SJCRH30 (cell line): Measurements from ENCODE around the gene TMEM45A. TPM values are rescaled to one million over a fixed set of nuclear protein-coding genes. Genes with fewer than 3 reads are reported as not detected.

ENCODE experiments used
- DNase-seq, 2 experiments: peaks; one replicate each; pipeline ENCODE4 v3.0.0-alpha.2; 2015 to 2020
- H3K27ac ChIP-seq: fragments of 250-450 bp; sonication (Bioruptor Pico); 2 replicates; pipeline ENCODE4 v1.5.1; 2020; ENCODE audit warnings: mild to moderate bottlenecking, moderate library complexity
- H3K27me3 ChIP-seq: fragments of 250-450 bp; sonication (Bioruptor Pico); 2 replicates; pipeline ENCODE4 v1.5.1; 2020; ENCODE audit warnings: mild to moderate bottlenecking, moderate library complexity
- H3K36me3 ChIP-seq: fragments of 250-450 bp; sonication (Bioruptor Pico); 2 replicates; pipeline ENCODE4 v1.5.1; 2020; ENCODE audit warnings: mild to moderate bottlenecking, moderate library complexity
- H3K4me1 ChIP-seq: fragments of 250-450 bp; sonication (Bioruptor Pico); 2 replicates; pipeline ENCODE4 v1.5.1; 2020; ENCODE audit warnings: mild to moderate bottlenecking, moderate library complexity
- H3K4me3 ChIP-seq: fragments of 250-450 bp; sonication (Bioruptor Pico); 2 replicates; pipeline ENCODE4 v1.5.1; 2020; ENCODE audit warnings: mild to moderate bottlenecking, moderate library complexity
- H3K9me3 ChIP-seq: fragments of 250-450 bp; sonication (Bioruptor Pico); replicated peaks from 2 replicates; pipeline ENCODE4 v1.5.1; 2020; ENCODE audit warnings: mild to moderate bottlenecking, moderate library complexity
- total RNA-seq: library from RNA; depleted of rRNA; stranded (reverse); fragments of >200 nt; shearing (Covaris generic); gene quantifications from 2 replicates; pipeline ENCODE4 v1.2.3, GENCODE V29; 2014

Gene TMEM45A
- total RNA-seq, 1 experiment from 2014 or later: 30.2 TPM

- no peaks in the 10 kb centered on the region for H3K36me3 ChIP-seq
- no peaks in the 10 kb centered on the region for H3K4me1 ChIP-seq
- no peak for DNase-seq
- H3K9me3 ChIP-seq: peaks cover 2% of the 10 kb centered on the region; the same call in 1 of the 2 replicates
- no peak overlapping the region for H3K27ac ChIP-seq
- H3K27me3 ChIP-seq: no peaks in the 10 kb centered on the region
- H3K4me3 ChIP-seq: no peak overlapping the region
Measured at GRCh38 chr3:100588251-100588650, 95.8 kb downstream of the TMEM45A start.

DNA sequence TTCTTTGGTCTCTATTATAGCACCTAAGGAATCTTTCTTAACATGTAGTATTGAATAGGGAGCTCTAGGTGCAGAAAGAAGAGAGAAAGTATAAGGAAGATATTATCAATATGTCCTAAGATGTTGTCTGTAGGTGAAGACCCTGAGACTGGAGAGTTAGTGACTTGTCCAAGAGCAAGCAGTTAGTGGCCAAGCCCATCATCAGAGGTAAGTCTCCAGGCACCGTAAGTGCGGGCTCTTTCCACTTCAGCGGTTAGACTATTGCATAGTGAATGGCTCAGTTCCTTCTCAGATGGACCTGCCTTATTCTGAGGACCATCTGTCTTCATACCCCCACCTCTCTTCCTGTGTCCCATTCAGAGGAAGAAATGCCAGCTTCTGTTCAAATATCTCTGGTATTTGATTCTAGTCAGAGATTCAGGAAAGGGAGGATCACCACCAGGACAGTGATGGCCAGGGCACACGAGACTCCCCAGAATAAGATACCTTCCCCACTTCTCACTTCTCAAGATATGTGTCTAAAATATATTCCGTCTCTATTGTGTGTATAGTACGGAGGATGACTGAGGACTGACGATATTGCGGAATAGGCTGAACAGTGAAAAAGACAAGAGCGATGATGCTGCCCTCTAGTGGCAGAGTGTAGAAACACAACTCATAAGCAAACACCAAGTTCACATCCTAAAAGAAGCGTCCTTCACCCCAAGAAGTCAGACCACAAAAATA is 97.9 kb downstream of the TMEM45A start:
- DNase-seq: peak; percentile 62 to 92
- Histone ChIP-seq H3K4me3 (peak overlapping the region; percentile 39), H3K4me1 (no peaks in the 10 kb centered on the region), H3K9me3 (peaks cover 2% of the 10 kb centered on the region; the same call in 1 of the 2 replicates), H3K27ac (no peak overlapping the region), H3K36me3 (no peaks in the 10 kb centered on the region), H3K27me3 (no peaks in the 10 kb centered on the region)

DNA sequence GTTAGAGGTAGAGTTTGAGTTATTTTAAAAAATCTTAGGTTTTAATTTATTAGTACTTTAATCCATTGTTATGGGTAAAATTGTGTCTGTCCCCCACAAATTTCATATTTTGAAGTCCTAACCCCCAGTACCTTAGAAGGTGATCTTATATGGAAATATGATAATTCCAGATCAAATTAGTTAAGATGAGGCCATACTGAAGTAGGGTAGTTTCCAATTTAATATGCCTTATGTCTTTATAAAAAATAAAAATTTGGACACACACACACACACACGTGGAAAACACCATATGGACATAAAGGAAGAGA is 98.4 kb downstream of the TMEM45A start:
- Histone ChIP-seq H3K27me3 (no peaks in the 10 kb centered on the region), H3K9me3 (peaks cover 2% of the 10 kb centered on the region; the same call in 1 of the 2 replicates), H3K4me1 (no peaks in the 10 kb centered on the region), H3K27ac (no peak overlapping the region), H3K36me3 (no peaks in the 10 kb centered on the region), H3K4me3 (no peak overlapping the region)
- DNase-seq: no peak

- Histone ChIP-seq H3K36me3 (no peaks in the 10 kb centered on the region), H3K27ac (no peak overlapping the region), H3K9me3 (peaks cover 2% of the 10 kb centered on the region; the same call in 1 of the 2 replicates), H3K4me1 (no peaks in the 10 kb centered on the region), H3K27me3 (no peaks in the 10 kb centered on the region), H3K4me3 (no peak overlapping the region)
- DNase-seq: no peak
Measured at GRCh38 chr3:100591411-100591810, 99.0 kb downstream of the TMEM45A start.

DNA sequence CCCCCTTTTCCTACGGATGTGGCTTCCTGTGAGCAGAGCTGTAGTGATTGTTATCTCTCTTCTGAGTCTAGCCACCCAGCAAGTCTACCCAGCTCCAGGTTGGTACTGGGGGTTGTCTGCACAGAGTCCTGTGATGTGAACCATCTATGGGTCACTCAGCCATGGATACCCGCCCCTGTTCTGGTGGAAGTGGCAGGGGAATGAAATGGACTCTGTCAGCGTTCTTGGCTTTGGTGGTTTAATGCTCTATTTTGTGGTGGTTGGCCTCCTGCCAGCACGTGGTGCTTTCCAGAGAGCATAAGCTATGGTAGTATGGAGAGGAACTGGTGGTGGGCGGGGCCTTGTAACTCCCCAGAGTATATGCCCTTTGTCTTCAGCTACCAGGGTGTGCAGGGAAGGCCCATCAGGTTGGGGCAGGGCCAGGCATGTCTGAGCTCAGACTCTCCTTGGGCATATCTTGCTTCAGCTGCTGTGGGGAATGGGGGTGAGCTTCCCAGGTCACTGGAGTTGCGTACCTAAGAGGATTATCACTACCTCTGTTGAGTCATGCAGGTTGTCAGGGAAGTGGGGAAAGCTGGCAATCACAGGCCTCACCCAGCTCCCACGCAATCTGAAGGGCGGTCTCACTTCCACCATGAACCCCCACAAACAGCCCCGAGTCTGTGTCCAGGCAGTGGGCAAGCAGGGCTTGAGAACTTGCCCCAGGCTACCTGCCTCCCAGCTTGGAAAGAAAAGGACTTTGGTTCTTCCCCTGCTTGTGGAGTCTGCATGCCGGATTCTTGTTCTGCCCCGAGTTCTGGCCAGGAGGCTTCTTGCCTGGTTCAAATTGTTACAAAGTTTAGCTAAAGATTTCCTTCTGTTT is 108.0 kb downstream of the TMEM45A start:
- Histone ChIP-seq H3K27me3 (no peaks in the 10 kb centered on the region), H3K4me1 (peaks cover 19% of the 10 kb centered on the region), H3K9me3 (no peaks in the 10 kb centered on the region), H3K27ac (no peak overlapping the region), H3K4me3 (no peak overlapping the region), H3K36me3 (no peaks in the 10 kb centered on the region)
- peak; percentile 46 to 51 for DNase-seq

DNA sequence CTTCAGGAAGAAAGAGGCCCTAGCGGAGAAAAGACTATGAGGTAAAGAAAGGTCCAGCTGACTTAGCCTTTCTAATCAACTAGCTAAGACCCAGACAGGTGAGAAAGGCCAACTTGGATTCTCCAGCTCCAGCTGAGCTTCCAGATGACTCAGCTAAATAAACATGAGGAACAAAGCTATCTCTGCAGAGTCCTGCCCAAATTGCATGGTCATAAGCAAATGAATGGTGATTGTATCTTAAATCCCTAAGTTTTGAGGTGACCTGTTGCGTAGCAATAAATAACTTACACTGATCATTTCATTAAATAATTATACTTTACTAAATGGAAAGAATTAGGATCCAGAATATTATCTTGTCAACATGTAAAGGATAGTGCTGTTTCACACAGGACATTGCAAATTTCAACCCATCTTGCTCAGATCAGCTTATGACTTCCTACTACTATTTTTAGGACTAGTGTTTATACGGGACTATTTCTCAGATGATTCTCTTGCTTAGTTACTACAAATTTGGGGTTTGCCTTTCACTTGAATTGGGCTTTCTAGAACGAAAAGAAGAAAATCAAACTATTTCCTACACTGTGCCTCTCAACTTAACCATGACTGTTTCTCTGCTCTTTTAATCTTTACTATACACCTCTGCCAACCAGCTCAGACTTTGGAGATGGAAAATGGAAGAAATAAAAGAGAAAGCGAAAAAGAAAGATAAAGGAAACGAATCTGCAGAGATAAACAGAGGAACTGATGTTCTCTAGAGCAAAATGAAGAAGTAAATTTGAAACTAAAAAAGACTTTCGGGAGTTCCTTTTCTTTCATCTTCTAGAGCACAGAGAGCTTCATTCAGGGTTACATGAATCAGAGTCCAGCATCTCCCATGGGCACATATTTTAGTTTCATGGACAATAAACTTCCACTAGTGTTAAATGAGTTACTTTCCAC is 110.4 kb downstream of the TMEM45A start:
- no peak overlapping the region for H3K4me3 ChIP-seq
- no peaks in the 10 kb centered on the region for H3K9me3 ChIP-seq
- H3K36me3 ChIP-seq: no peaks in the 10 kb centered on the region
- H3K4me1 ChIP-seq: peaks cover 19% of the 10 kb centered on the region
- peak; percentile 9 to 43 for DNase-seq
- no peaks in the 10 kb centered on the region for H3K27me3 ChIP-seq
- no peak overlapping the region for H3K27ac ChIP-seq

- no peak overlapping the region for H3K27ac ChIP-seq
- no peaks in the 10 kb centered on the region for H3K36me3 ChIP-seq
- peaks cover 19% of the 10 kb centered on the region for H3K4me1 ChIP-seq
- H3K4me3 ChIP-seq: no peak overlapping the region
- peak; percentile 43 to 70 for DNase-seq
- H3K27me3 ChIP-seq: no peaks in the 10 kb centered on the region
- no peaks in the 10 kb centered on the region for H3K9me3 ChIP-seq
Measured at GRCh38 chr3:100603469-100603868, 111.0 kb downstream of the TMEM45A start.

GRCh38 chr3:100605358-100605757 is 112.9 kb downstream of the TMEM45A start:
- no peaks in the 10 kb centered on the region for H3K9me3 ChIP-seq
- no peaks in the 10 kb centered on the region for H3K27me3 ChIP-seq
- H3K4me1 ChIP-seq: peaks cover 17% of the 10 kb centered on the region
- H3K36me3 ChIP-seq: no peaks in the 10 kb centered on the region
- DNase-seq: no peak
- no peak overlapping the region for H3K4me3 ChIP-seq
- no peak overlapping the region for H3K27ac ChIP-seq

- H3K4me1 ChIP-seq: peaks cover 14% of the 10 kb centered on the region
- no peaks in the 10 kb centered on the region for H3K9me3 ChIP-seq
- H3K36me3 ChIP-seq: no peaks in the 10 kb centered on the region
- H3K4me3 ChIP-seq: no peak overlapping the region
- no peak overlapping the region for H3K27ac ChIP-seq
- no peaks in the 10 kb centered on the region for H3K27me3 ChIP-seq
- no peak for DNase-seq
Measured at GRCh38 chr3:100606894-100607512, 114.6 kb downstream of the TMEM45A start.

DNA sequence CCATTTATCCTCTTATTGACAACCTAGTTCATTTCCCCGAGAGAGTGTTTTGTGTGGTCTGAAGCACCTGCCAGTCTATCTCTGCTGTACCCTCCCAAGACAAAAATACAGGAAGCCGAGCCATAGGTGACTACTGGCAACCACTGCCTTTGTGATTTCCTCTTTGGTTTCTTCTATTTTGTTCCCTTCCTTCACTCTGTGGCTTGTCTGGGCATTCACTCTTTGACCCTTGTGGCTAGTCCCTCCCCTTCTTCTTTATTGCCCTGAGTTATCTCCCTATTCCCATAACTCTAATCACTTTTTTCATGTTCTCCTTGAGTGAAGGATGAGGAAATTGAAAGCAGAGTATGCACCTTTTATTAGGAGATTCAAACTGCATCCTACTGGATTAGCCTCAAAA is 116.9 kb downstream of the TMEM45A start, which contains the start of gene ADGRG7:
ADGRG7 (plus strand) TSS at position 297 of the 400 bp plus-strand sequence. CDS start 256 bp downstream, outside the sequence.
- Histone ChIP-seq H3K27me3 (no peaks in the 10 kb centered on the region), H3K4me3 (no peak within 1 kb of the TSS), H3K27ac (no peak within 1 kb of the TSS), H3K4me1 (no peaks in the 10 kb centered on the region), H3K36me3 (no peaks in the 10 kb centered on the region), H3K9me3 (no peaks in the 10 kb centered on the region)
- DNase-seq: no peak

DNA sequence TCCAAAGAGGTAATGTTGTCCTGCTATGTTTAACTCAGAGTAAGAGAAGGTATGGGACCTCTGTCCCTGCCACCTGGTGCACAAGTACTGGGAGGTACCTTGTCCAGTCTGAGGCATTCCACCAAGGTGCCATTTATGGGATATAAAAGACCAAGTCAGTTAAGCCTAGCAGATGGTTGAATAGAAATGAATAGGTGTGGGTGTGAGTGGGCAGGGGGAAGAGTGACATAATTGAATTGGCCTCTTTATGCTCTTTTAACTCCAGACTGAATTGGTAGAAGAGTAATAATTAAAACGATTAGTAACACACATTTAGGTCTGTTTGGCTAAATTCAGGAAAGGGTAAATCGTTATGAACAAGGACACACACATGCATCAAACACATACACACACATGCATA is 117.5 kb downstream of the TMEM45A start:
- H3K27me3 ChIP-seq: no peaks in the 10 kb centered on the region
- DNase-seq: no peak
- H3K4me1 ChIP-seq: no peaks in the 10 kb centered on the region

DNA sequence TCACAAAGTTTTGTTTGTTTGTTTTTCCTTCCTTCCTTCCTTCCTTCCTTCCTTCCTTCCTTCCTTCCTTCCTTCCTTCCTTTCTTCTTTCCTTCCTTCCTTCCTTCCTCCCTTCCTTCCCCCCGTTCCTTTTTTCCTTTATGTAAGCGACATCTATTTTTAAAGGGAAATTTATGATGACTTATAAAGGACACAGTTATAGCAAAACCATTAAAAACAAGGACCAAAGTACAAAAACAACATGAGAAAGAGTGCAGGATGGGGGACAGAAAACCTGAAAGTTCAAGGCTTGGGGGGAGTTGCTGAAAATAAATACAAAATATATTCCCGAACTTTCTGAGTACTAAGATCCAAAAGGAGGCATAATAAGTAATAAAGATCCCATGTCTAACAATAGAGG is 118.8 kb downstream of the TMEM45A start:
- Histone ChIP-seq H3K27me3 (no peaks in the 10 kb centered on the region), H3K9me3 (no peaks in the 10 kb centered on the region), H3K27ac (no peak overlapping the region), H3K4me3 (no peak overlapping the region), H3K36me3 (no peaks in the 10 kb centered on the region), H3K4me1 (no peaks in the 10 kb centered on the region)
- no peak for DNase-seq

More for the DNA sequence above, 117.5 kb downstream of the TMEM45A start:
- H3K9me3 ChIP-seq: no peaks in the 10 kb centered on the region
- H3K36me3 ChIP-seq: no peaks in the 10 kb centered on the region
- no peak overlapping the region for H3K27ac ChIP-seq
- no peak overlapping the region for H3K4me3 ChIP-seq

DNA sequence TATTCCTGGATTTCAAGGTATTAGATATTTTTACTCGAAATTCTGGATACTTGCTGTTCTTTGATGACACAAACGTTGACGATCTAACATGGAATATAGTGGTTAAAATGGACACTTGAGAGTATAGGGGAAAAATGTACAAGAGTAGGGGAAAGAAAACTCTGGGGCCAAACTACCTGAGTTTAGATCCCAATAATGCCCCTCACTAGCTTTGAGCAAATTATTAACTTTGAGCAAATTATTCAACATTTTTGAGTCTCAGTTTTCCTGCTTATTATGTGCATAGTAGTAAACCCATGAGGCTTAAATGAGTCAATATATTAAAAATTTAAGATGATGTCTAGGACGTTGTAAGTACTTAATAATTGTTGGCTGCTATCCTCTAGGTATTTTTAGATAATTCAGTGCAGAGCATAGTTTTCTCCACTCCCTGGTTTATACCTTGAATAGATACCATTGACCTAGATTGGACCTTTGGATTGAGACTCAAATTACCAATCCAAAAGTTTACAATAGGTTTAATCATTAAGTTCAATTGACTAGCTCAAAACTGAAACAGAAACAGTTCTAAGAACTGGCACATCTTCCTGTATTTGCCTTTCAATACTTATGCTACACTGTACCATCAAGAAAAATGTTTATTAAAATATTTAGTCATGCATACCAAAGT is 121.4 kb downstream of the TMEM45A start:
- Histone ChIP-seq H3K36me3 (no peaks in the 10 kb centered on the region), H3K9me3 (no peaks in the 10 kb centered on the region), H3K4me1 (no peaks in the 10 kb centered on the region), H3K27me3 (no peaks in the 10 kb centered on the region), H3K27ac (no peak overlapping the region), H3K4me3 (no peak overlapping the region)
- no peak for DNase-seq

DNA sequence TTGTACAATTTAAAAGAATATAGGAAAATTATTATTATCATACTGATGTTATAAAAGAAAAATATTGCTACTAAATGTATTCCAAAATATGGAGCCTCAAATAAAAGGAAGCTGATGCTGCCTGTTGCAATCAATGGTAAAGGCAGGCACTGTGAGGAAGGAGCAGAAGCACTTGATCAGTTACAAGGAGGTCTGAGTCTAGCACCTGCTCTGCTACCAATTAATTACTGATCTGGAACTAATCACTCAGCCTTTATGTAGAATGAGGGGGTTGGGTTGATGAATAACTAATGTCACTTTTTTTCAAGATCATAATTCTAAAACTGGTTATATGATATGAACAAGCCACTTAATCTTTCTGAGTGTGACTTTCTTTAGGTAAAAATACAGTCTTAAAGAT is 122.5 kb downstream of the TMEM45A start:
- H3K27me3 ChIP-seq: no peaks in the 10 kb centered on the region
- DNase-seq: no peak
- H3K36me3 ChIP-seq: no peaks in the 10 kb centered on the region
- no peaks in the 10 kb centered on the region for H3K9me3 ChIP-seq
- no peak overlapping the region for H3K4me3 ChIP-seq
- no peak overlapping the region for H3K27ac ChIP-seq
- H3K4me1 ChIP-seq: no peaks in the 10 kb centered on the region
